Measurements from ENCODE around the gene FAM110D.

The FAM110D gene

DNA sequence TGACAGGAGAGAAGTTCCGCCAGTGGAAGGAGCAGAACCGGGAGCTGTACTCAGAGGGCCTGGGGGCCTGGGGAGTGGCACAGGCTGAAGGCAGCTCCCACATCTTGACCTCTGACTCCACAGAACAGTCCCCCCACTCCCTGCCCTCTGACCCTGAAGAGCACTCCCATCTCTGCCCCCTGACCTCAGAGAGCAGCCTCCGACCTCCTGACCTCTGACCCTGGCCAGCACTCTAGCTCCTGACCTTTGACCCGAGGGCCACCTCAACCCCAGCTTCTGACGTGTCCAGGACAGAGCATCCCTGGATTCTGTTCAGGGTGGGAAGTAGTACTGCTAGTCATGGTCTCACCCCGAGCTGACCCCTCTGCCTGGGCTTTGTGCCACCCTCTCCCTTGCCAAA is 30.5 kb downstream of the FAM110D start:
- no peak for DNase-seq (ENCODE audit: low read depth in 2 of 2)

- DNase-seq (ENCODE audit: low read depth in 2 of 2), result no peak
Observed at GRCh38 chr1:26189751-26190275, 30.9 kb downstream of the FAM110D start.

DNA sequence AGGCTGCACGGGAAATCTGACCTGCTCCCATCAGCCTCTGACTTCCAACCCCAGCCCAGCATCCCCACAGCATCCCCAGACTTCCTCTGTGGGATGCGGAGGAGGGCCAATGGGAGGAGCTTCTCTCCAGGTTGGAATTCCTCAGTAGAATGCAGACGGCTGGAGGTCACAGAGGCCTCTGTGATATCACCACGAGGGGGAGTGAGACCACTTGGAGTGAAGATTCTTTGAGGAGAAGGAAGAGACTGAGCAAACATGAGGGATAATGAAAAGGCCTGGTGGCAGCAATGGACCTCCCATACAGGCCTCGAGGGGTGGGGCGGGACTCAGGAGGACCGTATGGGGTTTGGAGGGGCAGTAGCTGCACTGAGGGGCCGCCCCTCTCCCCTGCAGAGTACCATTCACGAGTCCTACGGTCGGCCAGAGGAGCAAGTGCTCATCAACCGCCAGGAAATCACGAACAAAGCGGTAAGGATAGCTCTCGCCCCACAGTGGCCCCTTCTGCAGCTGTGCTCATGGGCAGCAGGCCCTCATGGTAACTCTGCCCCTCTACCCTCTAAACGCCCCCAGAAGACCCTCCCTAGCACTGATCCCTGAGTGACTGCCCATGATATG is 31.6 kb downstream of the FAM110D start, which contains the start of gene CATSPER4:
Gene CATSPER4 (plus strand): TSS at position 230 of the 615 bp plus-strand sequence. CDS start 26 bp downstream, at position 256.
- no peak for DNase-seq (ENCODE audit: low read depth in 2 of 2)

GRCh38 chr1:26191739-26192138 is 32.9 kb downstream of the FAM110D start:
- DNase-seq (ENCODE audit: low read depth in 2 of 2), result no peak

DNA sequence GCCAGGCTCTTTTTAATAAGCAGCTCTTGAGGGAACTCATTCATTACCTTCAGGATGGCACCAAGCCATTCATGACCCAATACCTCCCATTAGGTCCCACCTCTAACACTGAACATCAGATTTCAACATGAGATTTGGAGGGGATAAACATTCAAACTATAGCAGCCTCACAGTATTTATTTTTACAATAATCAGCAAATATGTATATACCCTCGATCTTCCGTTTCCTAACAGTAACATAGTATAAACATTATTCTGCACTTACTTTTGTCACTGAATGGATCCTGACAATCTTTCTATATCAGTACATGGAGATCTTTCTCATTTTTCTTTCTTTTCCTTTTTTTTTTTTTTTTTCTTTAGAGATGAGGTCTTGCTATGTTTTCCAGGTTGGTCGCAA is 36.9 kb downstream of the FAM110D start:
- DNase-seq (ENCODE audit: low read depth in 2 of 2), result no peak

- no peak for DNase-seq (ENCODE audit: low read depth in 2 of 2)
Observed at GRCh38 chr1:26197301-26197700, 38.4 kb downstream of the FAM110D start.

DNA sequence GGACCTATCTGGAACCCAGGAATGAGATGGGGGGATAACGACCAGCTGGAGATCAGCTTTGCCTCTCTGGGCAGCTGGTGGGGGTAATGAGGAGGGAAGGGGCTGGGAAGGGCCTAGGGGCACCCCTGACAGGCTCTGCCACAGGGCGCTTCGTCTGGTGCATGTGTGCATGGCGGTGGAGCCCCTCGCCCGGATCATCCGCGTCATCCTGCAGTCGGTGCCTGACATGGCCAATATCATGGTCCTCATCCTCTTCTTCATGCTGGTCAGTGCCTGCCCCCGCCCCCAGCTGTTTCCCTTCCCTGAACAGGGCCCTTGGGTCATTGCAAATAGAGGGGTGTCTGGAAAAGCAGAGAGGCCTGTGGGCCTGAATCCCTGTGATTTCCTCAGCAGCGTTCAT is 38.9 kb downstream of the FAM110D start:
- DNase-seq (ENCODE audit: low read depth in 2 of 2), result no peak

- no peak for DNase-seq (ENCODE audit: low read depth in 2 of 2)
Observed at GRCh38 chr1:26200413-26200812, 41.5 kb downstream of the FAM110D start.

DNA sequence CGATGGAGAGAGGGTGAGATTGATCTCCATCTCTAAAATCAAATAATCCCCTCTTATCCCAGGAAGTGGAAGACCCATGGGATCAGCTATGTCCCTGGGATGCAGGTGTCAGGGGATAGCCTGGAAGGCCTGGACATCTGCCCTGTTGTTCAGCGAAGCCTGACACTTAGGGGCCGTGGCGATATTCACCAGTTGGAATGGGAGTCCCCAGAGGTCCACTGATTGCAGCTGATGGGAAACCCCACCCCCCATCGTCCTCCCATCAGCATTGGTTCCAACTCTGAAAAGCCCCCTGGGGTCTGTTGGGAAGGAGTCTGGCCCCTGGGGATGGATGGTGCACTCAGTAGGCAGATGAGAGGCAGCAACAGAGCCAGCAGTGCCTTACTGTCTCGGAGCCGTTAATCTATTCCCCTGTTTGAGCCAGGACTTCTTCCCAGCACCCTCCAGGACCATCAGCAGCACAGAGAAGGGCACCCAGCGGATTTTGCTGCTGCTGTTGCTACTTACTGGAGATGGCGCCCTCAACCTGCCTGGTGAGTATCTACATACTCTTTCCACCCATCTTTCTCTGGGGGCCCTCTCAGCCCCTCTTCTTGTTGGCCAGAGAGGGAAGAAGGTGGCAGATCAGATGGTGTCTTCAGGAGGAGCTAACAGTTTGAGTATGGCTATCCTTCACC is 44.9 kb downstream of the FAM110D start:
- no peak for DNase-seq (ENCODE audit: low read depth in 2 of 2)

- DNase-seq (ENCODE audit: low read depth in 2 of 2), result no peak
Observed at GRCh38 chr1:26210147-26210870, 51.4 kb downstream of the FAM110D start.

DNA sequence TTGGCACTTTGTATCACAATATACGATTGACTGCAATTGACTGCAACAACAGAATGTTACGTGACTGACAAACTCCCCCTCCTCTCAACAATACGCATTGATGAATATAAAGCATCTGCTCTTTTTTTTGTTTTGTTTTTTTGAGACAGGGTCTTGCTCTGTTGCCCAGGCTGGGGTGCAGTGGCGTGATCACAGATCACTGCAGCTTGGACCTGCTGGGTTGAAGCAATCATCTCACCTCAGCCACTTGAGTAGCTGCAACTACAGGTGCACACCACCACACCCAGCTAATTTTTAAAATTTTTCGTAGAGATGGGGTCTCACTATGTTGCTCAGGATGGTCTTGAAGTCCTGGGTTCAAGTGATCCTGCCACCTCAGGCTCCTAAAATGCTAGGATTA is 53.8 kb downstream of the FAM110D start:
- DNase-seq (ENCODE audit: low read depth in 2 of 2), result no peak

GRCh38 chr1:26213335-26213905 is 54.5 kb downstream of the FAM110D start:
- DNase-seq (ENCODE audit: low read depth in 2 of 2), result no peak
